Neuronal stem cell (in vitro differentiated cells): ENCODE data around the gene AKAP9.
"Not testable (repeated sequence)": the region's sequence is repeated elsewhere in the genome, so short reads cannot be mapped to it uniquely, and the experiment has no call there.

ENCODE experiments used
- DNase-seq: peaks from one replicate; pipeline ENCODE4 v3.0.0-alpha.2; 2013; ENCODE audit warnings: low spot score
- H2AFZ ChIP-seq: one replicate; pipeline ENCODE4 v1.6.1; 2013; ENCODE audit warnings: mild to moderate bottlenecking, low read length, inconsistent platforms
- H2AK5ac ChIP-seq: 2 replicates; pipeline ENCODE4 v1.6.1; 2013; ENCODE audit warnings: low read depth, mild to moderate bottlenecking, inconsistent platforms, low read length, moderate library complexity, mixed read lengths
- H2BK120ac ChIP-seq: 2 replicates; pipeline ENCODE4 v1.6.1; 2013; ENCODE audit warnings: low read depth, mild to moderate bottlenecking, inconsistent platforms, low read length, moderate library complexity, mixed read lengths
- H2BK12ac ChIP-seq: one replicate; pipeline ENCODE4 v1.6.1; 2013; ENCODE audit warnings: low read length, inconsistent platforms
- H2BK15ac ChIP-seq: 2 replicates; pipeline ENCODE4 v1.6.1; 2013; ENCODE audit warnings: mild to moderate bottlenecking, low read length, inconsistent platforms, mixed read lengths
- H2BK5ac ChIP-seq: one replicate; pipeline ENCODE4 v1.6.1; 2013; ENCODE audit warnings: inconsistent platforms, mild to moderate bottlenecking, low read length, moderate library complexity
- H3K14ac ChIP-seq: one replicate; pipeline ENCODE4 v1.6.1; 2013; ENCODE audit warnings: low read length, inconsistent platforms
- H3K18ac ChIP-seq: 2 replicates; pipeline ENCODE4 v1.6.1; 2013; ENCODE audit warnings: low read length, inconsistent platforms
- H3K23ac ChIP-seq: 2 replicates; pipeline ENCODE4 v1.6.1; 2013; ENCODE audit warnings: low read depth, mild to moderate bottlenecking, mixed read lengths, low read length, inconsistent platforms; ENCODE audit not compliant: poor library complexity
- H3K27ac ChIP-seq: replicated peaks from 3 replicates; pipeline ENCODE4 v1.5.1; 2013; ENCODE audit warnings: low read length, inconsistent platforms
- H3K27me3 ChIP-seq, 3 experiments: 2 replicates each; pipeline ENCODE4 v1.6.1; 2013; ENCODE audit warnings: low read length in 3 of 3, mild to moderate bottlenecking in 2 of 3, inconsistent platforms in 1 of 3, low read depth in 1 of 3, mixed read lengths in 1 of 3, moderate library complexity in 1 of 3; ENCODE audit not compliant: control insufficient read depth in 3 of 3, insufficient read depth in 3 of 3
- H3K36me3 ChIP-seq, 2 donors: replicated peaks in 1 of 2; 2 replicates each; pipeline ENCODE4 v1.6.1; 2013; ENCODE audit warnings: low read length in 2 of 2; ENCODE audit not compliant: control insufficient read depth in 2 of 2, insufficient read depth in 2 of 2
- H3K4ac ChIP-seq: 2 replicates; pipeline ENCODE4 v1.6.1; 2013; ENCODE audit warnings: inconsistent platforms, mild to moderate bottlenecking, low read length, moderate library complexity
- H3K4me1 ChIP-seq, 2 donors: 1 replicate in 1 of 2; 2 replicates in 1 of 2; pipeline ENCODE4 v1.6.1; 2013; ENCODE audit warnings: low read length in 2 of 2, low read depth in 1 of 2; ENCODE audit not compliant: control insufficient read depth in 2 of 2, insufficient read depth in 1 of 2
- H3K4me2 ChIP-seq: one replicate; pipeline ENCODE4 v1.6.1; 2013; ENCODE audit warnings: mild to moderate bottlenecking, low read length, inconsistent platforms; ENCODE audit not compliant: insufficient read depth, poor library complexity, severe bottlenecking
- H3K4me3 ChIP-seq, 2 donors: 2 replicates each; pipeline ENCODE4 v1.5.1; 2013; ENCODE audit warnings: low read length in 2 of 2, mild to moderate bottlenecking in 2 of 2, inconsistent platforms in 1 of 2, moderate library complexity in 1 of 2
- H3K79me1 ChIP-seq: one replicate; pipeline ENCODE4 v1.6.1; 2013; ENCODE audit warnings: low read depth, mild to moderate bottlenecking, inconsistent platforms, low read length, moderate library complexity
- H3K9ac ChIP-seq: one replicate; pipeline ENCODE4 v1.6.1; 2013; ENCODE audit warnings: mild to moderate bottlenecking, low read depth, low read length, inconsistent platforms; ENCODE audit not compliant: poor library complexity
- H3K9me3 ChIP-seq, 2 donors: replicated peaks in 1 of 2; 2 replicates each; pipeline versions ENCODE3 to v1.6.1; 2013; ENCODE audit warnings: low read length in 2 of 2, mild to moderate bottlenecking in 2 of 2, inconsistent platforms in 1 of 2, low read depth in 1 of 2, mixed read lengths in 1 of 2, moderate library complexity in 1 of 2; ENCODE audit not compliant: control insufficient read depth in 2 of 2, insufficient read depth in 1 of 2
- H4K8ac ChIP-seq: one replicate; pipeline ENCODE4 v1.6.1; 2013; ENCODE audit warnings: low read depth, mild to moderate bottlenecking, inconsistent platforms, low read length, moderate library complexity
- H4K91ac ChIP-seq: one replicate; pipeline ENCODE4 v1.6.1; 2013; ENCODE audit warnings: low read length, low read depth, mild to moderate bottlenecking, inconsistent platforms; ENCODE audit not compliant: poor library complexity
- WGBS, 2 donors: extraction: QIAGEN DNeasy Blood & Tissue Kit; methylation state at CpG; one replicate each; pipeline ENCODE4 v1.1.7; 2013; ENCODE audit warnings: missing lambda C conversion rate in 2 of 2, mixed read lengths in 1 of 2; ENCODE audit not compliant: insufficient read length in 2 of 2, insufficient replicate concordance in 1 of 2; ENCODE audit errors: extremely low coverage in 2 of 2; 5-methylcytosine and 5-hydroxymethylcytosine counted together

AKAP9 gene

GRCh38 chr7:91949221-91950009, 8.8 kb downstream of the AKAP9 start:
- H3K27ac ChIP-seq = no peak overlapping the region
- peaks cover 0 to 2% of the 10 kb centered on the region in 2 donors for H3K36me3 ChIP-seq
- no peak overlapping the region for H2AFZ ChIP-seq
- no peak overlapping the region for H3K4me3 ChIP-seq
- no peak overlapping the region for H4K8ac ChIP-seq
- H3K9ac ChIP-seq = no peak overlapping the region
- no CpG with 5 or more reads among the region's 1 CpG for WGBS, 2 donors
- H3K79me1 ChIP-seq = no peaks in the 10 kb centered on the region
- no peak overlapping the region for H3K23ac ChIP-seq
- H3K18ac ChIP-seq = no peak overlapping the region
- H2AK5ac ChIP-seq = no peak overlapping the region
- no peak overlapping the region for H4K91ac ChIP-seq
- no peak overlapping the region for H2BK120ac ChIP-seq
- no peaks in the 10 kb centered on the region for H3K9me3 ChIP-seq
- H3K4me1 ChIP-seq = no peaks in the 10 kb centered on the region
- H3K14ac ChIP-seq = no peak overlapping the region
- H2BK12ac ChIP-seq = no peak overlapping the region
- no peak overlapping the region for H3K4ac ChIP-seq
- no peak overlapping the region for H2BK15ac ChIP-seq
- no peak overlapping the region for H3K4me2 ChIP-seq
- no peak overlapping the region for H2BK5ac ChIP-seq
- DNase-seq = no peak
- H3K27me3 ChIP-seq = no peaks in the 10 kb centered on the region

- Histone ChIP-seq H3K4me2 (no peak overlapping the region), H3K9ac (no peak overlapping the region), H3K14ac (no peak overlapping the region), H3K4me3 (no peak overlapping the region), H3K23ac (no peak overlapping the region), H2BK120ac (no peak overlapping the region), H2BK5ac (no peak overlapping the region), H3K18ac (no peak overlapping the region), H3K36me3 (peaks cover 0 to 4% of the 10 kb centered on the region in 2 donors), H2BK15ac (no peak overlapping the region), H3K27ac (no peak overlapping the region), H3K4ac (no peak overlapping the region), H2AFZ (no peak overlapping the region), H2AK5ac (no peak overlapping the region), H3K9me3 (peaks cover 0 to 3% of the 10 kb centered on the region in 2 donors), H4K8ac (no peak overlapping the region), H3K27me3 (no peaks in the 10 kb centered on the region), H2BK12ac (no peak overlapping the region), H3K79me1 (no peaks in the 10 kb centered on the region), H3K4me1 (no peaks in the 10 kb centered on the region), H4K91ac (no peak overlapping the region)
- DNase-seq = no peak
- no CpG with 5 or more reads among the region's 3 CpGs for whole genome bisulfite sequencing, 2 donors
These were observed 13.0 kb downstream of the AKAP9 start for GRCh38 chr7:91953618-91954017.

DNA sequence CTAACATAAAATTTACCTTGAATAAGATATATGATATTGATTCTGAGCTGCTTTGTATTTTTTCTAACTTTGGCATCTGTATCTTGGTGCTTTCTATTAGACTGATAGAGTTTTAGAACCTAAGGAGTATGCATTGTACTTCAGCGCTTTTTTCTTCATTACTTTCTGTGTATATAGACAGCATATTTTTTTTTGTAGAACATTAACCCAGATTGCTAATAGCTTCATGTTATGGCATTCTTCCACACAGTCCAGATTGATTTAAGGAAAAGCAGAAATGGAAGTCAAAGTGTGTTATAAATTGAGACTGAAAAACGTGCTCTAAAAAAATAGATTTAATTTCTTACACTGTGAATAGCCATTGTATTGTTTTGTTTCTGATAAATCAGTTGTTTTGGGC, 15.8 kb downstream of the AKAP9 start:
- H3K18ac ChIP-seq, H2AK5ac ChIP-seq, DNase-seq, H3K27ac ChIP-seq, H3K4ac ChIP-seq, H2BK120ac ChIP-seq, H4K8ac ChIP-seq, H2AFZ ChIP-seq, H4K91ac ChIP-seq, H2BK12ac ChIP-seq, H3K79me1 ChIP-seq, H3K4me1 ChIP-seq, H3K4me3 ChIP-seq, H3K9ac ChIP-seq, H3K36me3 ChIP-seq, H3K27me3 ChIP-seq, H3K4me2 ChIP-seq, H2BK5ac ChIP-seq, H3K14ac ChIP-seq, H3K9me3 ChIP-seq, H2BK15ac ChIP-seq, H3K23ac ChIP-seq: not testable (repeated sequence)
- no CpG with 5 or more reads among the region's 2 CpGs for WGBS, 2 donors

GRCh38 chr7:91957232-91957631, 16.6 kb downstream of the AKAP9 start:
- Histone ChIP-seq H3K9ac (no peak overlapping the region), H2BK5ac (no peak overlapping the region), H3K4me2 (no peak overlapping the region), H3K9me3 (peaks cover 0 to 3% of the 10 kb centered on the region in 2 donors), H4K91ac (no peak overlapping the region), H4K8ac (no peak overlapping the region), H3K27me3 (no peaks in the 10 kb centered on the region), H3K4me1 (no peaks in the 10 kb centered on the region), H2AK5ac (no peak overlapping the region), H3K79me1 (peaks cover 1% of the 10 kb centered on the region), H3K36me3 (peaks cover 0 to 4% of the 10 kb centered on the region in 2 donors), H2BK120ac (no peak overlapping the region), H3K27ac (no peak overlapping the region), H2BK15ac (no peak overlapping the region), H3K4ac (no peak overlapping the region), H3K4me3 (no peak overlapping the region), H2BK12ac (no peak overlapping the region), H3K23ac (no peak overlapping the region), H3K18ac (no peak overlapping the region), H3K14ac (no peak overlapping the region), H2AFZ (no peak overlapping the region)
- no CpG with 5 or more reads among the region's 1 CpG for WGBS, 2 donors
- DNase-seq = no peak
